K562 (cell line): ENCODE results near the gene SAPCD1. TPM values are rescaled to one million over a fixed set of nuclear protein-coding genes. Genes with fewer than 3 reads are reported as not detected.

Experiments used
- COPS2 ChIP-seq: fragments of 450-650 bp; conservative IDR thresholded peaks from 2 replicates; pipeline ENCODE4 v1.6.1; 2016; ENCODE audit warnings: mild to moderate bottlenecking, moderate library complexity
- CSDE1 ChIP-seq, 2 experiments: fragments of 450-650 bp; IDR thresholded peaks; 2 replicates each; pipeline ENCODE4 v1.6.1; 2016; ENCODE audit warnings: mild to moderate bottlenecking in 1 of 2
- FOS ChIP-seq: IDR thresholded peaks from 3 replicates; pipeline ENCODE4 v1.6.1; 2011; ENCODE audit not compliant: insufficient read length; ENCODE audit errors: extremely low read depth
- HES1 ChIP-seq: fragments of 450-650 bp; IDR thresholded peaks from 2 replicates; pipeline ENCODE4 v1.6.1; 2016; ENCODE audit warnings: low read depth, mild to moderate bottlenecking, moderate library complexity
- ILF3 ChIP-seq: fragments of 450-650 bp; IDR thresholded peaks from 2 replicates; pipeline ENCODE4 v1.6.1; 2018; ENCODE audit warnings: antibody characterized with exemption, mild to moderate bottlenecking, moderate library complexity, borderline replicate concordance
- KAT8 ChIP-seq: fragments of 450-650 bp; IDR thresholded peaks from 2 replicates; pipeline ENCODE4 v1.6.1; 2016; ENCODE audit warnings: low read depth, mild to moderate bottlenecking
- MECOM ChIP-seq: fragments of 250-450 bp; sonication (Bioruptor Pico); IDR thresholded peaks from 2 replicates; pipeline ENCODE4 v1.8.0; 2022; ENCODE audit warnings: inconsistent platforms
- NFIC ChIP-seq: fragments of 450-650 bp; IDR thresholded peaks from 2 replicates; pipeline ENCODE4 v1.6.1; 2017; ENCODE audit warnings: mild to moderate bottlenecking, inconsistent platforms
- NR2C1 ChIP-seq, 2 experiments: fragments of 450-650 bp; IDR thresholded peaks; 2 replicates each; pipeline ENCODE4 v1.6.1; 2017; ENCODE audit warnings: mild to moderate bottlenecking in 2 of 2, antibody characterized with exemption in 1 of 2, inconsistent platforms in 1 of 2, missing compliant biosample characterization in 1 of 2, missing genetic modification characterization in 1 of 2
- PREB ChIP-seq: sonication (generic); formaldehyde crosslinking; IDR thresholded peaks from 2 replicates; pipeline ENCODE4 v1.8.1; 2023; ENCODE audit warnings: mild to moderate bottlenecking, missing genetic modification reagents
- SIN3B ChIP-seq: fragments of 450-650 bp; IDR thresholded peaks from 2 replicates; pipeline ENCODE4 v1.6.1; 2017; ENCODE audit warnings: low read depth, mild to moderate bottlenecking, moderate library complexity
- TAL1 ChIP-seq: fragments of 450-650 bp; IDR thresholded peaks from 2 replicates; pipeline ENCODE4 v1.6.1; 2016; ENCODE audit warnings: mild to moderate bottlenecking
- XRCC4 ChIP-seq: IDR thresholded peaks from one replicate; pipeline ENCODE4 v1.6.1; 2011; ENCODE audit not compliant: insufficient read depth, insufficient read length; ENCODE audit errors: extremely low read depth
- ZNF143 ChIP-seq: sonication (generic); formaldehyde crosslinking; IDR thresholded peaks from 2 replicates; pipeline ENCODE4 v1.9.0; 2022; ENCODE audit warnings: mild to moderate bottlenecking, missing genetic modification reagents
- polyA plus RNA-seq, 8 experiments: library from polyadenylated mRNA; depleted of rRNA in 4 of 8; stranded (reverse) in 5 of 8; unstranded in 3 of 8; fragments of >200 nt; fragmentation: Nextera tagmentation in 2 of 8; fragmentation: Illumina TruSeq in 1 of 8; extraction: Ambion mirVana in 2 of 8; extraction: Trizol in 1 of 8; gene quantifications; 2 replicates each; pipeline versions ENCODE4 v1.2.1 to v1.2.3, GENCODE V29; 2011 to 2014; ENCODE audit warnings: inconsistent platforms in 1 of 8, missing spikeins in 1 of 8
- total RNA-seq, 7 experiments: library from RNA; depleted of rRNA in 6 of 7; stranded (reverse); fragments of >200 nt in 6 of 7; fragmentation: Illumina TruSeq in 2 of 7; extraction: Trizol in 2 of 7; gene quantifications; 2 replicates each; pipeline versions ENCODE4 v1.2.1 to v1.2.3, GENCODE V29; 2011 to 2021; ENCODE audit warnings: low replicate concordance in 1 of 7
- TF ChIP-seq, protein P1 (sequence below): fragments of 250-450 bp; sonication (Bioruptor Pico); IDR thresholded peaks from 2 replicates; pipeline ENCODE4 v1.8.0; 2022; ENCODE audit warnings: moderate library complexity, mild to moderate bottlenecking, inconsistent platforms
- TF ChIP-seq, protein P2 (sequence below), 2 experiments: fragments of 150-350 bp in 1 of 2; IDR thresholded peaks; 2 replicates each; pipeline ENCODE4 v1.6.1; 2012 to 2016; ENCODE audit warnings: low read depth in 2 of 2, low read length in 2 of 2, mild to moderate bottlenecking in 1 of 2, moderate library complexity in 1 of 2
- TF ChIP-seq, protein P3 (sequence below): conservative IDR thresholded peaks from 2 replicates; pipeline ENCODE4 v1.6.1; 2011; ENCODE audit warnings: low read depth, mild to moderate bottlenecking, low read length; ENCODE audit not compliant: control insufficient read depth
- TF ChIP-seq, protein P4 (sequence below): fragments of 450-650 bp; IDR thresholded peaks from one replicate; pipeline ENCODE4 v1.6.1; 2018; ENCODE audit warnings: mild to moderate bottlenecking, moderate library complexity; ENCODE audit not compliant: partially characterized antibody

SAPCD1 gene
- total and polyA plus RNA-seq, 9 of the 15 experiments (the other 6 are each of a cell fraction or from before 2014, with no cell fraction given): 2.6 to 30.2 (median 7.4) TPM

GRCh38 chr6:31806470-31807272 is 44.2 kb downstream of the SAPCD1 start, which contains the start of gene LSM2 (continued):
- TF ChIP-seq, protein P1, sequence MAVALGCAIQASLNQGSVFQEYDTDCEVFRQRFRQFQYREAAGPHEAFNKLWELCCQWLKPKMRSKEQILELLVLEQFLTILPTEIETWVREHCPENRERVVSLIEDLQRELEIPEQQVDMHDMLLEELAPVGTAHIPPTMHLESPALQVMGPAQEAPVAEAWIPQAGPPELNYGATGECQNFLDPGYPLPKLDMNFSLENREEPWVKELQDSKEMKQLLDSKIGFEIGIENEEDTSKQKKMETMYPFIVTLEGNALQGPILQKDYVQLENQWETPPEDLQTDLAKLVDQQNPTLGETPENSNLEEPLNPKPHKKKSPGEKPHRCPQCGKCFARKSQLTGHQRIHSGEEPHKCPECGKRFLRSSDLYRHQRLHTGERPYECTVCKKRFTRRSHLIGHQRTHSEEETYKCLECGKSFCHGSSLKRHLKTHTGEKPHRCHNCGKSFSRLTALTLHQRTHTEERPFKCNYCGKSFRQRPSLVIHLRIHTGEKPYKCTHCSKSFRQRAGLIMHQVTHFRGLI (CRISPR knock-in tag): 0 out of 2 replicates have a peak, but pooled peaks have one; percentile 57
- TF ChIP-seq, protein P2, sequence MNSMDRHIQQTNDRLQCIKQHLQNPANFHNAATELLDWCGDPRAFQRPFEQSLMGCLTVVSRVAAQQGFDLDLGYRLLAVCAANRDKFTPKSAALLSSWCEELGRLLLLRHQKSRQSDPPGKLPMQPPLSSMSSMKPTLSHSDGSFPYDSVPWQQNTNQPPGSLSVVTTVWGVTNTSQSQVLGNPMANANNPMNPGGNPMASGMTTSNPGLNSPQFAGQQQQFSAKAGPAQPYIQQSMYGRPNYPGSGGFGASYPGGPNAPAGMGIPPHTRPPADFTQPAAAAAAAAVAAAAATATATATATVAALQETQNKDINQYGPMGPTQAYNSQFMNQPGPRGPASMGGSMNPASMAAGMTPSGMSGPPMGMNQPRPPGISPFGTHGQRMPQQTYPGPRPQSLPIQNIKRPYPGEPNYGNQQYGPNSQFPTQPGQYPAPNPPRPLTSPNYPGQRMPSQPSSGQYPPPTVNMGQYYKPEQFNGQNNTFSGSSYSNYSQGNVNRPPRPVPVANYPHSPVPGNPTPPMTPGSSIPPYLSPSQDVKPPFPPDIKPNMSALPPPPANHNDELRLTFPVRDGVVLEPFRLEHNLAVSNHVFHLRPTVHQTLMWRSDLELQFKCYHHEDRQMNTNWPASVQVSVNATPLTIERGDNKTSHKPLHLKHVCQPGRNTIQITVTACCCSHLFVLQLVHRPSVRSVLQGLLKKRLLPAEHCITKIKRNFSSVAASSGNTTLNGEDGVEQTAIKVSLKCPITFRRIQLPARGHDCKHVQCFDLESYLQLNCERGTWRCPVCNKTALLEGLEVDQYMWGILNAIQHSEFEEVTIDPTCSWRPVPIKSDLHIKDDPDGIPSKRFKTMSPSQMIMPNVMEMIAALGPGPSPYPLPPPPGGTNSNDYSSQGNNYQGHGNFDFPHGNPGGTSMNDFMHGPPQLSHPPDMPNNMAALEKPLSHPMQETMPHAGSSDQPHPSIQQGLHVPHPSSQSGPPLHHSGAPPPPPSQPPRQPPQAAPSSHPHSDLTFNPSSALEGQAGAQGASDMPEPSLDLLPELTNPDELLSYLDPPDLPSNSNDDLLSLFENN (IDR thresholded peaks at IDR 0.05; ENCODE audit: low read depth in 2 of 2, low read length in 2 of 2): no peak; a peak in 2 of 4 replicates
- TF ChIP-seq COPS2 (no peak), SIN3B (no peak), ILF3 (no peak), ZNF143 (CRISPR knock-in tag) (no peak), XRCC4 (no peak), NR2C1 (IDR thresholded peaks at IDR 0.05) (no peak), NR2C1 (tag; IDR thresholded peaks at IDR 0.05) (no peak), HES1 (peak; percentile 23; the same call in 1 of the 2 replicates), NFIC (peak; percentile 70), KAT8 (no peak), CSDE1 (IDR thresholded peaks at IDR 0.05) (no peak), FOS (no peak), MECOM (CRISPR knock-in tag) (no peak), TAL1 (peak; percentile 18; the same call in 1 of the 2 replicates), PREB (CRISPR knock-in tag) (peak; percentile 17; the same call in 1 of the 2 replicates)
- TF ChIP-seq, protein P3, sequence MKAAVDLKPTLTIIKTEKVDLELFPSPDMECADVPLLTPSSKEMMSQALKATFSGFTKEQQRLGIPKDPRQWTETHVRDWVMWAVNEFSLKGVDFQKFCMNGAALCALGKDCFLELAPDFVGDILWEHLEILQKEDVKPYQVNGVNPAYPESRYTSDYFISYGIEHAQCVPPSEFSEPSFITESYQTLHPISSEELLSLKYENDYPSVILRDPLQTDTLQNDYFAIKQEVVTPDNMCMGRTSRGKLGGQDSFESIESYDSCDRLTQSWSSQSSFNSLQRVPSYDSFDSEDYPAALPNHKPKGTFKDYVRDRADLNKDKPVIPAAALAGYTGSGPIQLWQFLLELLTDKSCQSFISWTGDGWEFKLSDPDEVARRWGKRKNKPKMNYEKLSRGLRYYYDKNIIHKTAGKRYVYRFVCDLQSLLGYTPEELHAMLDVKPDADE: peak; percentile 89
- TF ChIP-seq, protein P4, sequence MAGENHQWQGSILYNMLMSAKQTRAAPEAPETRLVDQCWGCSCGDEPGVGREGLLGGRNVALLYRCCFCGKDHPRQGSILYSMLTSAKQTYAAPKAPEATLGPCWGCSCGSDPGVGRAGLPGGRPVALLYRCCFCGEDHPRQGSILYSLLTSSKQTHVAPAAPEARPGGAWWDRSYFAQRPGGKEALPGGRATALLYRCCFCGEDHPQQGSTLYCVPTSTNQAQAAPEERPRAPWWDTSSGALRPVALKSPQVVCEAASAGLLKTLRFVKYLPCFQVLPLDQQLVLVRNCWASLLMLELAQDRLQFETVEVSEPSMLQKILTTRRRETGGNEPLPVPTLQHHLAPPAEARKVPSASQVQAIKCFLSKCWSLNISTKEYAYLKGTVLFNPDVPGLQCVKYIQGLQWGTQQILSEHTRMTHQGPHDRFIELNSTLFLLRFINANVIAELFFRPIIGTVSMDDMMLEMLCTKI: no peak
